HEK293 (cell line): ENCODE results near the gene CARD10.

Experiments used
- CTCF ChIA-PET: fragments of 350-600 bp; formaldehyde crosslinking; extraction: SDS; loops from one replicate; lab custom pipeline; 2021; ENCODE audit warnings: antibody characterized with exemption; lab: Yijun Ruan, JAX
- POLR2A ChIA-PET: fragments of 300-600 bp; formaldehyde crosslinking; extraction: SDS; loops from one replicate; lab custom pipeline; 2020; ENCODE audit warnings: antibody characterized with exemption, inconsistent platforms; lab: Yijun Ruan, JAX
- H3K27ac ChIP-seq: fragments of 200-500 bp; sonication (Bioruptor generic); 2 replicates; pipeline ENCODE4 v1.5.1; 2014; ENCODE audit warnings: low read depth, low read length, control low read depth, inconsistent platforms; ENCODE audit errors: extremely low read depth
- H3K36me3 ChIP-seq, 2 experiments: fragments of 200-500 bp in 1 of 2; sonication (Bioruptor generic) in 1 of 2; 1 replicate in 1 of 2; 2 replicates in 1 of 2; pipeline ENCODE4 v1.5.1; 2014 to 2017; ENCODE audit warnings: inconsistent platforms in 2 of 2, low read length in 2 of 2; ENCODE audit not compliant: control insufficient read depth in 2 of 2, insufficient read depth in 1 of 2
- H3K4me1 ChIP-seq: fragments of 200-500 bp; sonication (Bioruptor generic); 2 replicates; pipeline ENCODE4 v1.5.1; 2014; ENCODE audit warnings: mild to moderate bottlenecking, low read length, inconsistent platforms; ENCODE audit not compliant: control insufficient read depth, insufficient read depth
- H3K4me3 ChIP-seq: 2 replicates; pipeline ENCODE4 v1.5.1; 2011; ENCODE audit warnings: low read depth, mild to moderate bottlenecking, control low read depth, low read length, moderate library complexity
- H3K9me3 ChIP-seq: fragments of 200-500 bp; sonication (Bioruptor generic); 2 replicates; pipeline ENCODE4 v1.5.1; 2014; ENCODE audit warnings: low read depth, low read length, inconsistent platforms; ENCODE audit not compliant: control insufficient read depth, insufficient read depth
- GLIS1 ChIP-seq: fragments of 450-650 bp; formaldehyde crosslinking; IDR thresholded peaks from 2 replicates; pipeline ENCODE4 v1.5.1; 2016; ENCODE audit warnings: missing biosample characterization, missing genetic modification characterization
- KLF10 ChIP-seq: fragments of 450-650 bp; IDR thresholded peaks from 2 replicates; pipeline ENCODE4 v1.5.1; 2018; ENCODE audit warnings: missing biosample characterization, mild to moderate bottlenecking, missing genetic modification characterization
- REPIN1 ChIP-seq: fragments of 450-650 bp; formaldehyde crosslinking; IDR thresholded peaks from 2 replicates; pipeline ENCODE4 v1.5.1; 2017; ENCODE audit warnings: missing biosample characterization, missing genetic modification characterization, low read depth
- SCRT1 ChIP-seq: fragments of 450-650 bp; formaldehyde crosslinking; IDR thresholded peaks from 2 replicates; pipeline ENCODE4 v1.5.1; 2016; ENCODE audit warnings: missing biosample characterization, missing genetic modification characterization, borderline replicate concordance
- WT1 ChIP-seq: fragments of 450-650 bp; formaldehyde crosslinking; IDR thresholded peaks from 2 replicates; pipeline ENCODE4 v1.5.1; 2016; ENCODE audit warnings: missing biosample characterization, missing genetic modification characterization
- ZBTB21 ChIP-seq: fragments of 450-650 bp; formaldehyde crosslinking; IDR thresholded peaks from 2 replicates; pipeline ENCODE4 v1.5.1; 2017; ENCODE audit warnings: missing biosample characterization, missing genetic modification characterization
- ZFHX2 ChIP-seq: fragments of 450-650 bp; formaldehyde crosslinking; conservative IDR thresholded peaks from 2 replicates; pipeline ENCODE4 v1.5.1; 2016; ENCODE audit warnings: missing biosample characterization, missing genetic modification characterization
- ZFP3 ChIP-seq: fragments of 450-650 bp; formaldehyde crosslinking; IDR thresholded peaks from 2 replicates; pipeline ENCODE4 v1.5.1; 2016; ENCODE audit warnings: low read depth, missing biosample characterization, missing genetic modification characterization
- ZNF112 ChIP-seq: fragments of 450-650 bp; formaldehyde crosslinking; IDR thresholded peaks from 2 replicates; pipeline ENCODE4 v1.5.0; 2017; ENCODE audit warnings: missing biosample characterization, missing genetic modification characterization
- ZNF114 ChIP-seq: fragments of 450-650 bp; formaldehyde crosslinking; IDR thresholded peaks from 2 replicates; pipeline ENCODE4 v1.5.0; 2017; ENCODE audit warnings: missing biosample characterization, missing genetic modification characterization
- ZNF138 ChIP-seq: fragments of 450-650 bp; formaldehyde crosslinking; IDR thresholded peaks from 2 replicates; pipeline ENCODE4 v1.5.1; 2016; ENCODE audit warnings: missing biosample characterization, missing genetic modification characterization, borderline replicate concordance
- ZNF146 ChIP-seq: fragments of 450-650 bp; formaldehyde crosslinking; IDR thresholded peaks from 2 replicates; pipeline ENCODE4 v1.5.1; 2016; ENCODE audit warnings: missing biosample characterization, missing genetic modification characterization
- ZNF23 ChIP-seq: fragments of 450-650 bp; formaldehyde crosslinking; IDR thresholded peaks from 2 replicates; pipeline ENCODE4 v1.5.1; 2016; ENCODE audit warnings: missing biosample characterization, missing genetic modification characterization, borderline replicate concordance
- ZNF302 ChIP-seq: fragments of 450-650 bp; formaldehyde crosslinking; IDR thresholded peaks from 2 replicates; pipeline ENCODE4 v1.5.1; 2016; ENCODE audit warnings: missing biosample characterization, missing genetic modification characterization, low read depth
- ZNF335 ChIP-seq: fragments of 450-650 bp; formaldehyde crosslinking; conservative IDR thresholded peaks from 2 replicates; pipeline ENCODE4 v1.5.1; 2016; ENCODE audit warnings: missing biosample characterization, missing genetic modification characterization
- ZNF391 ChIP-seq: fragments of 450-650 bp; formaldehyde crosslinking; IDR thresholded peaks from 2 replicates; pipeline ENCODE4 v1.5.1; 2016; ENCODE audit warnings: low read depth, missing biosample characterization, missing genetic modification characterization, borderline replicate concordance
- ZNF555 ChIP-seq: fragments of 450-650 bp; formaldehyde crosslinking; conservative IDR thresholded peaks from 2 replicates; pipeline ENCODE4 v1.5.1; 2017; ENCODE audit warnings: missing biosample characterization, mild to moderate bottlenecking, missing genetic modification characterization, inconsistent platforms
- ZNF610 ChIP-seq: fragments of 450-650 bp; formaldehyde crosslinking; IDR thresholded peaks from 2 replicates; pipeline ENCODE4 v1.5.1; 2016; ENCODE audit warnings: missing biosample characterization, missing genetic modification characterization, borderline replicate concordance
- ZNF654 ChIP-seq: fragments of 450-650 bp; formaldehyde crosslinking; IDR thresholded peaks from 2 replicates; pipeline ENCODE4 v1.5.1; 2016; ENCODE audit warnings: low read depth, missing biosample characterization, missing genetic modification characterization
- ZNF830 ChIP-seq: fragments of 450-650 bp; IDR thresholded peaks from 2 replicates; pipeline ENCODE4 v1.5.0; 2018; ENCODE audit warnings: missing biosample characterization, missing genetic modification characterization, low read depth, mild to moderate bottlenecking, moderate library complexity
- TF ChIP-seq, protein P1 (sequence below): fragments of 450-650 bp; formaldehyde crosslinking; IDR thresholded peaks from 2 replicates; pipeline ENCODE4 v1.5.1; 2017; ENCODE audit warnings: missing biosample characterization, missing genetic modification characterization

Gene CARD10

DNA sequence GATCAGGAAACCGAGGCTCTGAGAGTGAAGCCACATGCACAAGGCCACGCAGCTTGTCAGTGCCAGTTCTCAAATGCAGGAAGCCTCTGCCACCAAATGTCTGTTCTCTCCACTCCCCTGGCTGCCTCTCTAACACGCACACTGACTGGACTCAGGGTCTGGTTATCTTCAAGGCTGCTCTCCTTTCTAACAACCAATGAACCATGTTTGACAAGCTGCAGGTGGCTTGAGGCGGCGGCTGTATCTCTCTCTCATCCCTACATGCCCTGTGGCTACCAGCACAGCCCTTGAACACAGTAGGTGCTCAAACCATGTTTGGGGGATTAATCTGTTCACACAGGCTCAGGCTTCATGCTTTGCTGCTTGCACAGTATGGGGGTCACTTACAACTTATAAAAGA is 56.8 kb downstream of the CARD10 start (continued):
- TF ChIP-seq ZNF138 (tag by site-specific recombination) (no peak), ZNF654 (tag by site-specific recombination) (no peak), ZFP3 (tag by site-specific recombination) (no peak), ZNF391 (tag by site-specific recombination) (no peak), ZNF555 (tag by site-specific recombination) (no peak), ZBTB21 (tag by site-specific recombination) (no peak), KLF10 (no peak), ZNF112 (no peak), ZNF302 (no peak), ZFHX2 (no peak), REPIN1 (tag by site-specific recombination) (no peak), ZNF114 (no peak)

DNA sequence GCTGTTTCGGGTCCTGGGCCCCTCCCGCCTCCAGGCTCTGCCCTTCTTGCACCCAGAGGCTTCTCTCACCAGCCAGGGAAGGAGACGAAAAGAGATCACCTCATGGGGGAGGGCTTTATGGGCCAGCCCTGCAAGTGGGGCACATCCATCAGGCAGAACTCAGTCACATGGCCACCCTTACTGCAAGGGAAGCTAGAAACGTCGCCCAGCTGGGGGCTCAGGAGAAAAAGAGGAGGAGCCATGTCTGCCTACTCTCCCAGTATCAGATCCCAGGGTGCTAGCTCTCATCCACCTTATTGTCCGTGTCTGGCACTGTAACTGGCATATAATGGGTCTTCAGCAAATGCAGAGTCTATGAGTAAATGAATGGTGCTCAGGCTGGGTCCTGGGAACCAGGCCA is 57.3 kb downstream of the CARD10 start:
- ChIA-PET POLR2A (no interaction called here), CTCF (interaction anchor here (0.7 to 2.9 kb wide), 6 partner anchors 11 to 341 kb away, joined by 3 to 16 read pairs (median 4); no protein-coding TSS in a partner anchor)
- Histone ChIP-seq H3K4me3 (no peak overlapping the region), H3K27ac (no peak overlapping the region), H3K9me3 (no peaks in the 10 kb centered on the region), H3K36me3 (no peaks in the 10 kb centered on the region)
- TF ChIP-seq ZNF830 (tag by site-specific recombination) (no peak), GLIS1 (tag by site-specific recombination) (peak; percentile 38; the same call in 1 of the 2 replicates)
- TF ChIP-seq, all 188 proteins: peak for 1
- no peaks in the 10 kb centered on the region for H3K4me1 ChIP-seq

- ChIA-PET CTCF (no interaction called here), POLR2A (no interaction called here)
- Histone ChIP-seq H3K36me3 (no peaks in the 10 kb centered on the region), H3K9me3 (no peaks in the 10 kb centered on the region), H3K27ac (no peak overlapping the region), H3K4me3 (no peak overlapping the region), H3K4me1 (no peaks in the 10 kb centered on the region)
- no peak for TF ChIP-seq ZNF23 (tag by site-specific recombination)
- no peak for TF ChIP-seq ZNF335 (tag by site-specific recombination)
- TF ChIP-seq, protein P1, sequence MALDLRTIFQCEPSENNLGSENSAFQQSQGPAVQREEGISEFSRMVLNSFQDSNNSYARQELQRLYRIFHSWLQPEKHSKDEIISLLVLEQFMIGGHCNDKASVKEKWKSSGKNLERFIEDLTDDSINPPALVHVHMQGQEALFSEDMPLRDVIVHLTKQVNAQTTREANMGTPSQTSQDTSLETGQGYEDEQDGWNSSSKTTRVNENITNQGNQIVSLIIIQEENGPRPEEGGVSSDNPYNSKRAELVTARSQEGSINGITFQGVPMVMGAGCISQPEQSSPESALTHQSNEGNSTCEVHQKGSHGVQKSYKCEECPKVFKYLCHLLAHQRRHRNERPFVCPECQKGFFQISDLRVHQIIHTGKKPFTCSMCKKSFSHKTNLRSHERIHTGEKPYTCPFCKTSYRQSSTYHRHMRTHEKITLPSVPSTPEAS (tag by site-specific recombination): no peak
- peak; percentile 93 for TF ChIP-seq ZNF146 (tag by site-specific recombination)
These were observed 58.5 kb downstream of the CARD10 start for GRCh38 chr22:37460684-37461083.

GRCh38 chr22:37459206-37459605 is 60.0 kb downstream of the CARD10 start:
- ChIA-PET CTCF (interaction anchor here (0.5 to 6.2 kb wide), 20 partner anchors 8 to 243 kb away, joined by 3 to 273 read pairs (median 8); no protein-coding TSS in a partner anchor), POLR2A (no interaction called here)
- 0 out of 2 replicates have a peak, but pooled peaks cover 4% of the 10 kb centered on the region for H3K4me1 ChIP-seq
- TF ChIP-seq SCRT1 (tag by site-specific recombination) (no peak), WT1 (tag by site-specific recombination) (no peak), ZNF610 (no peak)
- H3K4me3 ChIP-seq: no peak overlapping the region
- no peaks in the 10 kb centered on the region for H3K36me3 ChIP-seq
- no peak overlapping the region for H3K27ac ChIP-seq
- no peaks in the 10 kb centered on the region for H3K9me3 ChIP-seq
